Renal pelvis (tissue), 12 donors: Measurements from ENCODE around the gene ARF6. TPM values are rescaled to one million over a fixed set of nuclear protein-coding genes. Genes with fewer than 3 reads are reported as not detected.

Experiments
- DNase-seq: peaks from one replicate; pipeline ENCODE4 v3.0.0-alpha.2; 2013
- long read RNA-seq, 16 experiments: transcript quantifications; one replicate each; lab custom pipeline, GENCODE V29; 2026
- polyA plus RNA-seq, 3 donors: library from polyadenylated mRNA; unstranded; fragments of 120-200 nt; gene quantifications; one replicate each; pipeline ENCODE4 v1.2.1, GENCODE V29; 2013; ENCODE audit not compliant: insufficient read length in 3 of 3

ARF6 gene
- 10 to 100 TPM; 78.4 to 84.6 (median 82.0) TPM for polyA plus RNA-seq
- long read RNA-seq, donor 1, transcript ARF6-201 (2 exons, 3,865 nt): major isoform, 39 of 198 reads
- long read RNA-seq, donor 1, partial matches to known transcripts: 159 of 198 reads
- long read RNA-seq, donor 1, other reads (novel, unspliced or antisense): 0 of 198 reads
- long read RNA-seq, donor 2, transcript ARF6-201 (2 exons, 3,865 nt): major isoform, 60 of 60 reads
- long read RNA-seq, donor 2, partial matches to known transcripts: 0 of 60 reads
- long read RNA-seq, donor 2, other reads (novel, unspliced or antisense): 0 of 60 reads
- long read RNA-seq, donor 3, transcript ARF6-201 (2 exons, 3,865 nt): major isoform, 34 of 63 reads
- long read RNA-seq, donor 3, partial matches to known transcripts: 29 of 63 reads
- long read RNA-seq, donor 3, other reads (novel, unspliced or antisense): 0 of 63 reads
- long read RNA-seq, donor 4, transcript ARF6-201 (2 exons, 3,865 nt): major isoform, 32 of 32 reads
- long read RNA-seq, donor 4, partial matches to known transcripts: 0 of 32 reads
- long read RNA-seq, donor 4, other reads (novel, unspliced or antisense): 0 of 32 reads
- long read RNA-seq, donor 5, transcript ARF6-201 (2 exons, 3,865 nt): major isoform, 15 of 15 reads
- long read RNA-seq, donor 5, partial matches to known transcripts: 0 of 15 reads
- long read RNA-seq, donor 5, other reads (novel, unspliced or antisense): 0 of 15 reads
- long read RNA-seq, donor 6, transcript ARF6-201 (2 exons, 3,865 nt): major isoform, 40 of 40 reads
- long read RNA-seq, donor 6, partial matches to known transcripts: 0 of 40 reads
- long read RNA-seq, donor 6, other reads (novel, unspliced or antisense): 0 of 40 reads
- long read RNA-seq, donor 7, transcript ARF6-201 (2 exons, 3,865 nt): major isoform, 53 of 53 reads
- long read RNA-seq, donor 7, partial matches to known transcripts: 0 of 53 reads
- long read RNA-seq, donor 7, other reads (novel, unspliced or antisense): 0 of 53 reads
- long read RNA-seq, donor 8, transcript ARF6-201 (2 exons, 3,865 nt): major isoform, 9 of 81 reads
- long read RNA-seq, donor 8, partial matches to known transcripts: 72 of 81 reads
- long read RNA-seq, donor 8, other reads (novel, unspliced or antisense): 0 of 81 reads
- long read RNA-seq, donor 9, transcript ARF6-201 (2 exons, 3,865 nt): major isoform, 41 of 41 reads
- long read RNA-seq, donor 9, partial matches to known transcripts: 0 of 41 reads
- long read RNA-seq, donor 9, other reads (novel, unspliced or antisense): 0 of 41 reads
- long read RNA-seq, donor 10, transcript ARF6-201 (2 exons, 3,865 nt): major isoform, 47 of 47 reads
- long read RNA-seq, donor 10, partial matches to known transcripts: 0 of 47 reads
- long read RNA-seq, donor 10, other reads (novel, unspliced or antisense): 0 of 47 reads
- long read RNA-seq, donor 11, transcript ARF6-201 (2 exons, 3,865 nt): major isoform, 34 of 34 reads
- long read RNA-seq, donor 11, partial matches to known transcripts: 0 of 34 reads
- long read RNA-seq, donor 11, other reads (novel, unspliced or antisense): 0 of 34 reads
- long read RNA-seq, donor 12, transcript ARF6-201 (2 exons, 3,865 nt): major isoform, 42 of 42 reads
- long read RNA-seq, donor 12, partial matches to known transcripts: 0 of 42 reads
- long read RNA-seq, donor 12, other reads (novel, unspliced or antisense): 0 of 42 reads
- long read RNA-seq, donor 13, transcript ARF6-201 (2 exons, 3,865 nt): major isoform, 13 of 13 reads
- long read RNA-seq, donor 13, partial matches to known transcripts: 0 of 13 reads
- long read RNA-seq, donor 13, other reads (novel, unspliced or antisense): 0 of 13 reads
- long read RNA-seq, donor 14: 0 reads
- long read RNA-seq, donor 15: 0 reads
- long read RNA-seq, donor 16, transcript ARF6-201 (2 exons, 3,865 nt): major isoform, 41 of 41 reads
- long read RNA-seq, donor 16, partial matches to known transcripts: 0 of 41 reads
- long read RNA-seq, donor 16, other reads (novel, unspliced or antisense): 0 of 41 reads

DNA sequence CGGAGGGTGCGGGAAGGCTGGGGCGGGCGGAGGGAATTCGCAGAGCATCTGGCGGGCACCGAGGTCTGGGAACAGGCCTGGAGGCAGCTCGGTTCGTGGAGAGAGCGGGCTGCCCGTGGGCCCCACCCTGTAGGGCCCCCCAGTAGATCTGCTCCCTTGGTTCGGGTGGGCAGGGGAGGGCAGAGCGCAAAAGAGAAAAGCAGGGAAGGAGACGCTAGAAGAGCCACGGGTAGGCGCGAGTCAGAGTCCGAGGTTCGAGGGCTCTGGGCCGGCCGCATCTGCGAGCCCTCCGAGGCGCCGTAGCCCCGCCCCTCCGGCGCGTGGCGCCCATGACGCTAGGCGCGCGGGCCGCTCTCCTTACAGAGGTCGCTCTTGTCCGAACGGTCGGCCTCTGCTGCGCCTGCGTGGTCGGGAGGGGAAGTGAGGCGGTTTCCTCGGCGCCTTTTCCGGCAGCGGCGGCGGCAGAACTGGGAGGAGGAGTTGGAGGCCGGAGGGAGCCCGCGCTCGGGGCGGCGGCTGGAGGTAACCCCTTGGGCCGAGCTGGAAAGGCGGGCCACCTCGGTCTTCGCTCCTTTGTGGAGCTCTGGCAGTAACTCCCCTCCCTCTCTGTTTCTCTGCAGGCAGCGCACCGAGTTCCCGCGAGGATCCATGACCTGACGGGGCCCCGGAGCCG is at the start of gene ARF6:
ARF6 (plus strand) TSS at position 447 of the 673 bp plus-strand sequence. CDS start 655 bp downstream, outside the sequence.
- DNase-seq: peak; percentile 97

DNA sequence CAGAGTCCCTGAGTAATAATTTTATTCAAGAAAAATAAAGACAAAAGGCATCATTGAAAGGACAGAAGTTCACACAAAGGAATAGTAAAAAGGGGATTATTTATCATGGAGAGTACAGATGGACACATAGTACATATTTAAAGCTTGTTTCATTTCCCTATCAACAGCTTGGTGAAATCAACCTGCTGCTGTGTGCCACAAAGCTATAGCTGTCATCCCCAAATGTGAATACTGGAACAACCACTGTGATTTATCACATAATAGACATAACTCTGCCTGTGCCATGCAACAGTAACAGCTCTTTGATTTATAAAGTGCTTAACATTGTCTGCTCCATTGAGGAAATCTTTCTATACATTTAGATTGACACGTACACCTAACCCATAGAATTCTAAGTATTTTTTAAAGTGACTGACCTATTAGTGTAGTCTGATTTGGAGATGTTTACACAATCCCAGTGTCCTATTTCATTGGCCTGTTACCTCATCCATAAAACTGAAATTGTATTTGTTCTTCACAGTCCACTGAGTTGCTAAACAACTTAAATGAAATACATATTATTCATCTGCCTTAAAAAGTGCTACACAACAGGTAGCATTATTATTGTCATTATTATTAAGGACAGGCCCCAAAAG is 43.6 kb upstream of the ARF6 start:
- DNase-seq: no peak

DNA sequence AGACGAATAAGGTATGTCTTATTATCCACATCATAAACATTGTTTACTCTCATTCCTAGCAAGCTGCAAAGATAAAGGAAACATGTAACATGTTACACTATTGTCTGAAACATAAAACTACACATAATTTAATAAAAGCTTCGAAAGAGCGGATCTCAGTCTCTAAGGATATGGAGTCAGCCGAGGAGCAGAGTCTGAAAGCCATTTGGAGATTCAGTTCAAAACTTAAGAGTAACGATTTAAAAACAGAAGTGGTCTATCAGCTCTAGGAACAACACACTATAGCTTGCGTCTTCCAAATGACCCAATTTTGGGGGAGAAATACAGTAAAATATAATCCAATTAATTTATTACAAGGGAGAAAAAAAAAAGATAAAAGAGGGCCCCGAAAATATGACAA is 41.1 kb upstream of the ARF6 start:
- no peak for DNase-seq

DNA sequence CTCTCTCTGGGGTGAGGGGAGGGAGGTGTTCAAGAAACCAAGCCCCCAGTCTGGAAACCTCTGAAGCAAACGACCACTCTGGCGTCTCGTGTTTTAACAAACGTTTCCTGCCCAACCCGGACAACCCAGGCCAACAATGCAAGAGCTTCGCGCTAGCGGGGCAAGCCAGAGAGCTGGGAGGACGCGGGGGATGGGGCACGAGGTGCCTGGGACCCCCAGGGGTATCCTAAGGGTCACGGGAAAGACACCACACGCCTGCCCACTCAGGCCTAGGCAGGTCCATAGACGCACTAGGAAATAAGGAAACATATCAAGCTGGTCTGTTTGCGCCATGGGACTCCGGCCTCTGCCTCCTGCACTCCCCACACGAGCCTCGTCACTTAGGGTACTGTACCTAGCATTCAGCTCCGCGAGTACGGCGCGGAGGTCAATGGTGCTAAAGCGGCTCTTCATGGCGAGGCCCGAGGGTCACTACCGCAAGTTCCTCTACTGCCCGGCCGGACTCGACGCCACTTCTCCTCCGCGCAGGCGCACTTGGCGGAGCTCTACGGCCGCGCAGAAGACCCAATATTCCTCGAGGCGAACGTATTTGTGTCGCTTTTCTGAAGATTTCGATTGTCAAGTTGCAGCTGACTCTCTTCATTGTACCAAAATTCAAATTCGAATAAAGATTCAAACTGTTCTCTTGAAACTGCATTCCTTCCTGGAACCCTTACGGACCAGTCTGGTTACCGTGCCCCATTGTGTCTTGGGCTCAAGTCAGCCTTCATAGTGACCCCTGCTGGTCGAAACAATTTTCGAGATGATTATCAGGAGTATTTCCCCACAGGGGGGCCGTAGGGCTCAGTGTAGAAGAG is 40.4 kb upstream of the ARF6 start, which contains the start of gene NEMF:
NEMF (minus strand) TSS at position 488 of the 857 bp plus-strand sequence; CDS start at position 453, 35 bp downstream.
- peak; percentile 95 for DNase-seq

DNA sequence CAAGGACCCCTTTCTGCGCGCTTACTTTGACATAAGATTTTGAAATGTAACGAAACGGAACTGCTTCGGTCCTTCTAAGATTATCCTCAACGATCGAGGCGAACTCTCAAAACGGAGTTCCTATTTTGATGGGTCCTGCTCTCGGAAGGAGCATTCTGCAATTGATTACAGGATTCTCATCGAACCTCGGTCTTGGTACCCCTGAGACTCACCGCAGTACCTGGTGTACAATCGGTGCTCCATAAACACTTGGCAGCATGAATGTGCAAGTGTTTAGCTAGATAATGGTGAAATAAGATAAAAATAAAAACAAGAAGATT is 39.8 kb upstream of the ARF6 start:
- DNase-seq: no peak

DNA sequence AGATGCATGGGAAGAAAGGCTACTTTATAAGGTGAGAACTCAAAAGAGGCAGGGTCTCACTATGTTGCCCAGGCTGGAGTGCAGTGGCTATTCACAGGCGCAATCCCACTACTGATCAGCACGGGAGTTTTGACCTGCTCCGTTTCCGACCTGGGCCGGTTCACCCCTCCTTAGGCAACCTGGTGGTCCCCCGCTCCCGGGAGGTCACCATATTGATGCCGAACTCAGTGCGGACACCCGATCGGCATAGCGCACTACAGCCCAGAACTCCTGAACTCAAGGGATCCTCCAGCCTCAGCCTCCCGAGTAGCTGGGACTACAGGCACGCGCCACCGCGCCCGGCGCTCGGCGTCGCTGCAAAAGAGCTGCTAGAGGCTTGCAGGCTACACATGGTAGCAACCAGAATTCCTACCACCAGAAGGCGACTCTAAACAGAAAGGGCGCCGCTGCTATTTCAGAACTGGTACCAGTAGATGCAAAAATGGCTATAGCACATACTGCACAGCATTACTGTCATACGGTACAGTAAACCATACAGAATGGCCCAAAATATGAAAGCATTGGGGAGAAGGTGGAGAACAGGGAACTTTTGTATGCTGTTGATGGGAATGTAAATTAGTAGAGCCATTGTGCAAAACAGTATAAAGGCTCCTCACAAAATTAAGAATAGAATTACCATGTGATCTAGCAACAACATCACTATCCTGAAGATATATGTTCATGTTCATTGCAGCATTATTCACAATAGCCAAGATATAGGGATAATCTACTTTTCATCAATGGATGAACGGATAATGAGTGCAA is 39.1 kb upstream of the ARF6 start:
- DNase-seq: peak; percentile 80

DNA sequence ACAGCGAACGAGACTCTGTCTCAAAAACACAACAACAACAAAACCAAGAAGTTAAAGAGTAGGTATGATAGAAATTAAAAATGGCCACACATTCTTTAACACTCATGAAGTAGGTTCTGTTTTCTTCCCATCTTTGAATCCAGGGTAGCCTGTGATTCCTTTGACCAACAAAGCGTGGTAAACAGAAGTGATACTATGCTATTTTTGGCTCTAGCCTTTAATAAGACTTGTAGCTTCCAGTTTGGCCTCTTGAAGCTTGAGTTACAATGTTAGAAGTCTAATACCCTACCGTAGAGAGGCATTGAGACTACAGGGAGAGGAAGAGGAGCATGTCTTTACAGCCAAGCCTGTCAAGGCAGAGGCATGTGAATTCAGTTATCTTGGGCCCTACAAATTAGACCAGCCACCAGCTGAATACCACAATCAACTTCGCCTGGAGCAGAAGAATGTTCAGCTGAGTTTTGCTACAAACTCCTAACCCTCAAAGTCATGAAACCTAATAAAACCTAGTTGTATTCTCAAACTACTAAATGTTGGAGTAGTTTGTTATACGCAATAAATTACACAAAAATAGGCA is 35.4 kb upstream of the ARF6 start:
- DNase-seq: no peak

DNA sequence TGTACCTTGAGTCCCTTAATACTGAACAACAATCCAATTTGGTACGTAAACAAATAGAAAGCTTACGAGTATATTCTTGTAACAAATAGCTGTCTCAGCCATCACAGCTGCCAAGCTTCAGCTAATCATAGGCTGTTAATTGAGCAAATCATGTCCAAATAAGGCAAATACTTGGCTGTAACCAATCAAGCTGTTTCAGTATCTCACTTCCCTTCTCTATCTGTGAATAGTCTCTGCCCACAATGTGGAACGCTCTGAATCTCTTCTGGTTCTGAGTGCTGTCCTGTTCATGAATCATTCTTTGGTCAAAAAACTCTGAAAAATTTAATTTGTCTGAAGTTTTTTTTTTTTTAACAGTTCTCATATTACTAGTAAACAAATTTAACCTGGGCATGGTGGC is 34.5 kb upstream of the ARF6 start:
- DNase-seq: no peak

DNA sequence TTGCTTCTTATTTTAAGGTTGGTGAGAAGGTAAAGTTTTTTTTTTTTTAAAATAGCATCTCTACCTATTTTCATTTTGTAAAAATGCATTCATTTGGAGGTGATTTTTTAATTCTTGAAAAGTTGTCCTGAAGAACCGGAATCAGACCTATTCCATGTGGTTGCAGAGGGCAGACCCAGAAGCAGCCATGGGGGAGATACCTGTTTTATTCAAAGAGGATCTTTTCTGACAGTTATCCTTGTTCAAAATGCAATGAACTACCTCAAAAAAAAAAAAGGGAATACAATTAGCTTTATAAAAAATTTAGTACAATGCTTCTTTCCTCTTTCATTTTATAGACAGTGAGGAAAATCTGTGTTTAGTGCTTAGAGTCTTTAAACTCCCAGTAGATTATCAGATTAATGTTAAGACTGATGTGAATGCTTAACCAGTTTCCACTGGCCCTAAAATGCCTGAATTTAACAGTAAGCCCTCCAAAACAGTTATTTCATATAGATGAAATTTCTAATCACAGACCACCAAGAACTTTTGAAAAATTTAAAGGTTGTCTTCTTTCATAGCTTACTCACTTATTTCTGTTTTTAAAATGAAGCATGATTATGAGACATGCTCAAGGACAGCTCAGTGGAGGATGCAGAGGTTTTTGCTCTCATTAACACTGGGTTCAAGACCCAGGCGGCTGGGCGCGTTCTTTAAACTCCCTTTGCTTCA is 31.7 kb upstream of the ARF6 start:
- no peak for DNase-seq

DNA sequence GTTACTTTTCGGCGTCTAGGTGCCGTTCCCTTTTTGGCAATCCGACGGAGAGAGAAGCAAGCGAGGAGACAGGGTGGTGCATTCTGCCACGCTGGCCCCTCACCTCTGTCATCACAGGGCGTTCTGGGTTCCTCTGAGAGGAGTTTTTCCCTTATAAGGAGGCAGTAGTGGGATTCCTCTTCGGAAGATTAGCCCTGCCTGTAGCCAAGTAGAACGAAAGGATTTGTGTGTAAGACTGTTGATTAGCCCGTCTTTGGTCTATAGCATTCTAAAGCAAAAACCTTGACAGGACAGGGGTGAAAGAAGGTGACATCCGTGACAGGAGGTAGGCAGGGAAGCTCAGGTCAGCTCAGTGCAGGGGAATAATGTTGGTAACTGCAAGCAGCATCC is 31.2 kb upstream of the ARF6 start:
- DNase-seq: peak; percentile 69

DNA sequence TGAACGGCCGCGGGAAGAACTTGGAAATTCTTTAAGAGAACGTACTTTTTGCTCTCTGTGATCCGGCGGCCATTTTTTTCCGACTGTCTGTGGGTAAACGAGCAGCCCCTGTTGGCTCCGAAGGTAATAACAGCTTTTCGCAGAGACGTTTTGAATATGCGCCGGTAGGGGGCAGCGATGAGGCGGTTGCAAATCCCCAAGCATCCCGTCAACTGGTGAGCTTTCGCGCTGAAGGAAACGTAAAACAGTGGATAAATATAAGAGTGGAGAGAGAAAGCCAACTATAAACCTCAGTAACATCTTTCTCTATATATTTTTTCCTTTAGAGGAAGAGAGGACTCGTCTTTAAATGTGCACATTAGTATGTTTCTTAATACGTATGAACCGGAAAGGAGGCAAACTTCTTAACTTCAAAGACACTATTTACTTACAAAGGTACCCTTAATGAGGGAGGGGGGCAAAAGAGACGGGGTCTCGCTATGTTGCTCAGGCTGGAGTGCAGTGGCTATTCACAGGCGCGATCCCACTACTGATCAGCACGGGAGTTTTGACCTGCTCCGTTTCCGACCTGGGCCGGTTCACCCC is 30.7 kb upstream of the ARF6 start:
- DNase-seq: peak; percentile 89

DNA sequence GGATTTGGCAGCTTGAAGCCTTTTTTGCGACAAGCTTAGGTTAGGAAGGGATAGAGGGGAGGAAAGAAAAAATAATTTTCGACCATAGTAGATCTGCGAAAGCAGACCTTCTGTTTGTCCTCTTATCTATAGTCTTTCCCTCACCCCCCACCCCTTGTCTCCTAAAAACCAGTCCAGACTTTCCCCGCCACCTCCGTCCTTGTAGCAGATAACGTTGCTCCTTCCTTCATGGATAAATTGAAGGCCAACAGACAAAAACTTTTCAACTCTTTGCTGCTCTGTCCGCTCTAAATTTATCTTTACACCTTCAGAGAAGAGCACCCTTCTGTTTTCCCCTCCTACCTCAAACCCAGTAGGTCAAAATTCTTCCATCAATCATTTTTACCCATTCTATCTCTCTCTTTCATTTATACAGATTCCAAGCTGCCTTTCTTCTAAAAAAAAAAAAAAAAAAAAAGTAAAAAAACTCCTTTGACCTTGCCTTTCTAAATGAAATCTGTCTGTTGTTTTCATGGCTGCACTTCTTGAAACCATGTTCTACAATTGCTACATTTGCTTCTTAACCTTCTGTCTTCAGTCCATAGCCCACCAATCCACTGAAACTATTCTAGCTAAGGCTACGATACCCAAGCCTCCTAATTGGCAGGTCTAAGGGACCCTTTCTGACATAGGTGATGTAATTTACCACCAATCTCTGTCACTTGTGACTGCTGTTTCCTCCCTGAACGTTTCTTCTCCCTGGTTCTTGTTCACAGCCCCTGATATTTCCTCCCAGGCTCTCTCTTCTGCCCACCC is 29.2 kb upstream of the ARF6 start:
- DNase-seq: no peak

DNA sequence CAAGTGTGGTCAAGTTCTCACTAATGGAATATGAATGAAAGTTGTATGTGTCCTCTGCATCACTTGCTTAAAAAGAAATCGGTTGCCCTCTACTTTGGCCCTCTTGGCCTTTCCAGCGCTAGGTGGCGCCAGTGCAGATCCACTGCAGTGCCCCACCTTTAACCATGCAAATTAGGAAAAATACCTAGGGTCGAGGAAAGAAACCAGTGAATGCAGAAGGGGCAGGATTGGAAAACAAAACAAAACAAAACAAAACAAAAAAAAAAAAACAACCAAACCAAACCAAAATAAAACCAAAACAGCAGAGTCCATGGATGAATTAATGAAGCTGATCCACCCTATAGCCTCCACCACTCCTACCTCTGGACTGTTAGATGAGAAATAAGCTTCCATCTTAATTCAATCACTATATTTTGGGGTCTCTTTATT is 27.4 kb upstream of the ARF6 start:
- DNase-seq: no peak

DNA sequence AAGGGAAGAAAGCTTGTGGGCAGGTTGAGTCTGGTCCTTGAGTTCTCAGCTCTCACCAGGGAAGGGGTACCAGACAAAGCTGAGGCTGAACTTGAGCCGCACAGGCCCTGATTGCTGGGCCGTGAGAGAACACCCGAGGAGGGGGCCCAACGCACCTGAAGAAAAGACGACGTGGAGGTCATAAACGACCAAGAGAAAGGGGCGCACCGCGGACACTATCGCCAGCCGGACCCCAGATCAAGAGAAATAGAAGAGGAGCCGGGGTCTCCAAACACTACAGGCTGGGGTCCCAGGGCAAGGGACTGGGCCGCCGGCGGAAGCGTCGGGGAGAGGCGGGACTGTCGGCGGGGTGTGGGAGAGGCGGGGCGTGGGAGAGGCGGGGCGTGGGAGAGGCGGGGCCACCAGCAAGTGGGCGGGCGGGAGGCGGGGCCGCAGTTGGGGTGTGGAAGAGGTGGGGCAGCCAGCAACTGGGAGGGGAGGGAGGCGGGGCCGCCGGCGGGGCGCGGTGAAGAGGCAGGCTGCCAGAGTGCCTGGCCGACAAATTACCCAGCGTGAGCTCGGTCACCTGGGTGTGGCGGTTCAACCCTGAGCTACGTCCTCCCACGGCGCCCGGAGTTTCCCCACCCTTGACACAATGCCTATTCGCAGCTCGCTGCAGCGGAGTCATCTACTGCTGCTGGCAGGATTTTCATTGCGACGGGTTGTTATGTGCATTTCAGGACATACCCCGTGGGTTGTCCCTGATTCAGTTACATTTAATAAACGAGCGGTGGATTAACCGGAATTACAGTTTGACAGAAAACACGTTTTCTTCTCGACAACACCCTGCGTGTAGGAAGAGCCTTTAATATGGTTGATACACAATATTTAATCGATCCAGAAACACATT is 24.8 kb upstream of the ARF6 start:
- DNase-seq: peak; percentile 90
